Small intestine (tissue), 4 donors: ENCODE results near the gene SLC25A11. TPM values are rescaled to one million over a fixed set of nuclear protein-coding genes. Genes with fewer than 3 reads are reported as not detected.

ENCODE experiments used
- polyA plus RNA-seq, 4 donors: library from polyadenylated mRNA; stranded (reverse) in 3 of 4; unstranded in 1 of 4; fragments of 200-250 nt in 3 of 4; fragments of 120-200 nt in 1 of 4; gene quantifications; one replicate each; pipeline versions ENCODE4 v1.2.1 to v1.2.3, GENCODE V29; 2013
- donor health status: healthy with polysubstance abuse.
- donor health status: Bipolar disorder and iron deficiency.
- donor health status: healthy.

The SLC25A11 gene
- polyA plus RNA-seq, 4 donors, result 46.1 to 79.2 (median 60.8) TPM

Other genes starting within 250 kb of the SLC25A11 start
- 10 to 100 TPM in 2 of 4 donors, 1 to 10 TPM in 2; 7.3 to 57.7 (median 15.2) TPM for gene PELP1, start 235.9 kb downstream of the SLC25A11 start, polyA plus RNA-seq
- gene ARRB2, start 229.4 kb downstream of the SLC25A11 start, polyA plus RNA-seq, result 100 to 1,000 TPM in 3 of 4 donors, 10 to 100 TPM in 1; 43.8 to 131 (median 110) TPM
- 10 to 100 TPM; 36.3 to 61.1 (median 42.7) TPM for gene MED11, start 208.6 kb downstream of the SLC25A11 start, polyA plus RNA-seq
- gene ZMYND15, start 200.2 kb downstream of the SLC25A11 start, polyA plus RNA-seq, result 10 to 100 TPM in 2 of 4 donors, 1 to 10 TPM in 2; 2.0 to 13.5 (median 7.7) TPM
- 10 to 100 TPM; 37.5 to 77.8 (median 48.1) TPM for gene CXCL16, start 200.1 kb downstream of the SLC25A11 start, polyA plus RNA-seq
- 100 to 1,000 TPM in 2 of 4 donors, 10 to 100 TPM in 2; 27.8 to 503 (median 282) TPM for gene TM4SF5, start 168.2 kb downstream of the SLC25A11 start, polyA plus RNA-seq
- gene VMO1, start 153.7 kb downstream of the SLC25A11 start, polyA plus RNA-seq, result 1 to 10 TPM; 1.3 to 6.9 (median 4.2) TPM
- gene GLTPD2, start 151.1 kb downstream of the SLC25A11 start, polyA plus RNA-seq, result 10 to 100 TPM in 3 of 4 donors, 1 to 10 TPM in 1; 4.2 to 49.4 (median 33.8) TPM
- 100 to 1,000 TPM in 3 of 4 donors, 10 to 100 TPM in 1; 87.8 to 219 (median 174) TPM for gene PSMB6, start 143.9 kb downstream of the SLC25A11 start, polyA plus RNA-seq
- 10 to 100 TPM in 2 of 4 donors, 1 to 10 TPM in 2; 9.2 to 18.8 (median 10.7) TPM for gene PLD2, start 132.9 kb downstream of the SLC25A11 start, polyA plus RNA-seq
- 100 to 1,000 TPM in 1 of 4 donors, 10 to 100 TPM in 3; 49.2 to 110 (median 64.7) TPM for gene MINK1, start 106.7 kb downstream of the SLC25A11 start, polyA plus RNA-seq
- 1 to 10 TPM in 2 of 4 donors, under 1 TPM in 2; 0.45 to 2.2 (median 1.2) TPM for gene C17orf107, start 40.5 kb downstream of the SLC25A11 start, polyA plus RNA-seq
- under 1 TPM; 0.27 to 0.66 (median 0.41) TPM for gene CHRNE, start 36.9 kb downstream of the SLC25A11 start, polyA plus RNA-seq
- 1 to 10 TPM in 1 of 4 donors, under 1 TPM in 1, not detected in 2; 0.06 to 1.4 TPM for gene GP1BA, start 7.8 kb downstream of the SLC25A11 start, polyA plus RNA-seq
- 100 to 1,000 TPM; 108 to 132 (median 123) TPM for gene RNF167, start 222 bp upstream of the SLC25A11 start, polyA plus RNA-seq
- 1,000 to 10,000 TPM in 1 of 4 donors, 100 to 1,000 TPM in 3; 501 to 1,180 (median 908) TPM for gene PFN1, start 8.5 kb upstream of the SLC25A11 start, polyA plus RNA-seq
- gene ENO3, start 11.1 kb upstream of the SLC25A11 start, polyA plus RNA-seq, result 10 to 100 TPM; 10.7 to 98.0 (median 27.5) TPM
- gene SPAG7, start 27.8 kb upstream of the SLC25A11 start, polyA plus RNA-seq, result 100 to 1,000 TPM in 1 of 4 donors, 10 to 100 TPM in 3; 76.7 to 101 (median 80.0) TPM
- gene CAMTA2, start 47.6 kb upstream of the SLC25A11 start, polyA plus RNA-seq, result 10 to 100 TPM; 34.1 to 93.7 (median 58.6) TPM
- gene INCA1, start 57.5 kb upstream of the SLC25A11 start, polyA plus RNA-seq, result 1 to 10 TPM; 2.1 to 4.9 (median 4.0) TPM
- gene KIF1C, start 57.9 kb upstream of the SLC25A11 start, polyA plus RNA-seq, result 100 to 1,000 TPM in 1 of 4 donors, 10 to 100 TPM in 3; 67.4 to 141 (median 82.5) TPM
- gene SLC52A1, start 95.4 kb upstream of the SLC25A11 start, polyA plus RNA-seq, result 10 to 100 TPM in 3 of 4 donors, 1 to 10 TPM in 1; 1.9 to 44.5 (median 29.5) TPM
- gene ZFP3, start 138.4 kb upstream of the SLC25A11 start, polyA plus RNA-seq, result 1 to 10 TPM; 2.7 to 9.5 (median 3.7) TPM
- gene ZNF232, start 171.8 kb upstream of the SLC25A11 start, polyA plus RNA-seq, result 10 to 100 TPM in 1 of 4 donors, 1 to 10 TPM in 3; 6.3 to 11.2 (median 8.3) TPM
- gene USP6, start 176.0 kb upstream of the SLC25A11 start, polyA plus RNA-seq, result under 1 TPM in 2 of 4 donors, not detected in 2; 0.03 to 0.44 TPM